Smooth muscle cell (in vitro differentiated cells): ENCODE data around the gene DNMT1. TPM values are rescaled to one million over a fixed set of nuclear protein-coding genes. Genes with fewer than 3 reads are reported as not detected.

Source experiments
- DNase-seq: peaks from one replicate; lab custom pipeline; 2025; ENCODE audit not compliant: unreplicated experiment; lab: John Stamatoyannopoulos, UW
- H2AFZ ChIP-seq: fragments of 200-600 bp; sonication (generic); 2 replicates; pipeline ENCODE4 v1.6.0; 2016; ENCODE audit warnings: antibody characterized with exemption, low read depth, mild to moderate bottlenecking
- H3F3A ChIP-seq: fragments of 200-600 bp; sonication (generic); 2 replicates; pipeline ENCODE4 v1.6.0; 2017; ENCODE audit warnings: antibody characterized with exemption, low read depth
- H3K27ac ChIP-seq: fragments of 200-600 bp; sonication (generic); 2 replicates; pipeline ENCODE4 v1.5.1; 2016; ENCODE audit warnings: low read depth, mild to moderate bottlenecking
- H3K27me3 ChIP-seq: fragments of 200-600 bp; sonication (generic); 2 replicates; pipeline ENCODE4 v1.6.1; 2016; ENCODE audit warnings: low read depth, mild to moderate bottlenecking
- H3K36me3 ChIP-seq: fragments of 200-600 bp; sonication (generic); 2 replicates; pipeline ENCODE4 v1.5.1; 2016; ENCODE audit warnings: low read depth
- H3K4me1 ChIP-seq: fragments of 200-600 bp; sonication (generic); 2 replicates; pipeline ENCODE4 v1.5.1; 2016; ENCODE audit warnings: low read depth
- H3K4me2 ChIP-seq: fragments of 200-600 bp; sonication (generic); 2 replicates; pipeline ENCODE4 v1.6.0; 2016; ENCODE audit warnings: mild to moderate bottlenecking
- H3K4me3 ChIP-seq: fragments of 200-600 bp; sonication (generic); 2 replicates; pipeline ENCODE4 v1.5.1; 2016; ENCODE audit warnings: mild to moderate bottlenecking
- H3K79me2 ChIP-seq: fragments of 200-600 bp; sonication (generic); 2 replicates; pipeline ENCODE4 v1.6.0; 2016; ENCODE audit warnings: low read depth, mild to moderate bottlenecking
- H3K9ac ChIP-seq: fragments of 200-600 bp; sonication (generic); 2 replicates; pipeline ENCODE4 v1.6.0; 2016; ENCODE audit warnings: low read depth
- H3K9me3 ChIP-seq: fragments of 200-600 bp; sonication (generic); replicated peaks from 2 replicates; pipeline ENCODE4 v1.5.1; 2016; ENCODE audit warnings: low read depth
- H4K20me1 ChIP-seq: fragments of 200-600 bp; sonication (generic); 2 replicates; pipeline ENCODE4 v1.6.0; 2016; ENCODE audit warnings: low read depth
- WGBS: methylation state at CpG from one replicate; pipeline ENCODE4 v1.1.7; 2016; ENCODE audit warnings: low lambda C conversion rate; 5-methylcytosine and 5-hydroxymethylcytosine counted together
- polyA plus RNA-seq: library from polyadenylated mRNA; unstranded; fragments of >200 nt; fragmentation: Nextera tagmentation; extraction: Ambion mirVana; gene quantifications from 2 replicates; pipeline ENCODE4 v1.2.1, GENCODE V29; 2016
- total RNA-seq: library from RNA; depleted of rRNA; stranded (reverse); fragments of >200 nt; gene quantifications from 2 replicates; pipeline ENCODE4 v1.2.3, GENCODE V29; 2014
- TF ChIP-seq, protein P1 (sequence below): fragments of 200-600 bp; sonication (generic); IDR thresholded peaks from 2 replicates; pipeline ENCODE4 v1.5.1; 2017; ENCODE audit warnings: borderline replicate concordance, mild to moderate bottlenecking, antibody characterized with exemption; ENCODE audit not compliant: insufficient read depth, poor library complexity, severe bottlenecking

DNMT1 gene
- total and polyA plus RNA-seq, 2 experiments from 2014 or later, result 39.5 to 56.7 TPM

DNA sequence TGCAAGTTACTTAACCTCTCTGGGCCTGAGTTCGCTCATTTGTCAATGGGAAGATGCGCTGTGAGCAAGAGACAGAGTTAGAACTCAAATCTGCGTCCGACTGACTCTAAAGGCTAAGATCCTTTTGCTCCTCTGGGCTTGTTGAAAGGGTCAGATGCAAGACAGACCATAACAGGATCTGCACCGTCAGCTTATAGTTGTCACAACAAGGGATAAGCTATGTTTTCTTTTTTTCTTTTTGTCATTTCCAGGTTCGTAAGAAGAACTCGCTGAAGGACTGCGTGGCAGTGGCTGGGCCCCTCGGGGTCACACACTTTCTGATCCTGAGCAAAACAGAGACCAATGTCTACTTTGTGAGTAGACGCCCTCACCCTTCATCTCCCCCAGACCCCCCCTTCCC is 87.5 kb downstream of the DNMT1 start:
- peak overlapping the region; percentile 60 for H3K4me3 ChIP-seq
- no peaks in the 10 kb centered on the region for H3K27me3 ChIP-seq
- peak overlapping the region; percentile 94 for H3K4me2 ChIP-seq
- peak overlapping the region; percentile 85 for H3K9ac ChIP-seq
- H3K79me2 ChIP-seq, result peaks cover 22% of the 10 kb centered on the region
- WGBS, result 84% methylated on average over 10 of the region's 10 CpGs
- no peaks in the 10 kb centered on the region for H3K9me3 ChIP-seq
- TF ChIP-seq, protein P1, sequence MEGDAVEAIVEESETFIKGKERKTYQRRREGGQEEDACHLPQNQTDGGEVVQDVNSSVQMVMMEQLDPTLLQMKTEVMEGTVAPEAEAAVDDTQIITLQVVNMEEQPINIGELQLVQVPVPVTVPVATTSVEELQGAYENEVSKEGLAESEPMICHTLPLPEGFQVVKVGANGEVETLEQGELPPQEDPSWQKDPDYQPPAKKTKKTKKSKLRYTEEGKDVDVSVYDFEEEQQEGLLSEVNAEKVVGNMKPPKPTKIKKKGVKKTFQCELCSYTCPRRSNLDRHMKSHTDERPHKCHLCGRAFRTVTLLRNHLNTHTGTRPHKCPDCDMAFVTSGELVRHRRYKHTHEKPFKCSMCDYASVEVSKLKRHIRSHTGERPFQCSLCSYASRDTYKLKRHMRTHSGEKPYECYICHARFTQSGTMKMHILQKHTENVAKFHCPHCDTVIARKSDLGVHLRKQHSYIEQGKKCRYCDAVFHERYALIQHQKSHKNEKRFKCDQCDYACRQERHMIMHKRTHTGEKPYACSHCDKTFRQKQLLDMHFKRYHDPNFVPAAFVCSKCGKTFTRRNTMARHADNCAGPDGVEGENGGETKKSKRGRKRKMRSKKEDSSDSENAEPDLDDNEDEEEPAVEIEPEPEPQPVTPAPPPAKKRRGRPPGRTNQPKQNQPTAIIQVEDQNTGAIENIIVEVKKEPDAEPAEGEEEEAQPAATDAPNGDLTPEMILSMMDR, result no peak
- H3K4me1 ChIP-seq, result peaks cover 10% of the 10 kb centered on the region
- no peaks in the 10 kb centered on the region for H4K20me1 ChIP-seq
- no peaks in the 10 kb centered on the region for H3K36me3 ChIP-seq
- DNase-seq, result no peak
- peak overlapping the region; percentile 82 for H3K27ac ChIP-seq
- H2AFZ ChIP-seq, result no peak overlapping the region
- peaks cover 4% of the 10 kb centered on the region for H3F3A ChIP-seq

DNA sequence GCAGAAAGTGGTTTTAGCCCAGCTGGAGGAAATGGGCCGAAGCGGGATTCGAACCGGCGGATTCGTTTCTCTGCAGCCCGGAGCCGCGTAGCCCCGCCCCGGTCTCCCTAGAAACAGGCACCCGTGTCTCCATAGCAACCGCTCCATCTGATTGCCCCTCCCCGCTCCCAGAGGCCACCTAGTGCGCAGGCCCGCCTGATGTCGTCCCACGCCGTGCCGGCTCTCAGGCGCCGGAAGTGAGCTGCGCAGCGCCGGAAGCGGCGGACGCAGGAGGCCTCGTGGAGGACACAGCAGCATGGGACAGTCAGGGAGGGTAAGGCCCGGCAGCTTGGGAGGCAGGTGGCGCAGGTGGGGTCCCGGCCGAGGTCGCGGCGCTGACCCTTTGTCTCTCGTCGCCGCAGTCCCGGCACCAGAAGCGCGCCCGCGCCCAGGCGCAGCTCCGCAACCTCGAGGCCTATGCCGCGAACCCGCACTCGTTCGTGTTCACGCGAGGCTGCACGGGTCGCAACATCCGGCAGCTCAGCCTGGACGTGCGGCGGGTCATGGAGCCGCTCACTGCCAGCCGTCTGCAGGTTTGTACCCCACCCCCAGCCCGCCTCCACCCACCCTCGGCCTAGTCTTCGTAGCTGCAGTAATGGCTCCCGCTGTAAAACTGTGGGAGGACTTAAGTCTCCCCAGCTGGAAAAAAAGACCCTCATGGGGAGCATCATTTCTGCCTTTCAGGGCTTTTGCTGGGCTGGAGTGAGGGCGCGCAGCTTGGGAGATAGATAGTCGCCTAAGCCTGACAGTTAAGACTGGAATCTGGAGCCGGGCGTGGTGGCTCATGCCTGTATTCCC is 88.4 kb downstream of the DNMT1 start, which contains the start of gene PPAN:
Gene PPAN, plus strand, starts transcription at position 263 of the 837 bp plus-strand sequence. Its CDS starts 33 bp downstream, at position 296.
- Histone ChIP-seq H3K27ac (peak within 1 kb of the TSS; percentile 82), H3K9me3 (no peaks in the 10 kb centered on the region), H4K20me1 (no peaks in the 10 kb centered on the region), H3K27me3 (no peaks in the 10 kb centered on the region), H3K36me3 (no peaks in the 10 kb centered on the region), H3K4me2 (peak within 1 kb of the TSS; percentile 94), H3K4me3 (peak within 1 kb of the TSS; percentile 60), H3F3A (no peaks in the 10 kb centered on the region), H2AFZ (no peak within 1 kb of the TSS), H3K9ac (peak within 1 kb of the TSS; percentile 85), H3K79me2 (peaks cover 22% of the 10 kb centered on the region), H3K4me1 (peaks cover 10% of the 10 kb centered on the region)
- 1% methylated on average over 66 of the region's 71 CpGs for WGBS
- DNase-seq, result peak; percentile 79
- TF ChIP-seq, protein P1, result no peak

DNA sequence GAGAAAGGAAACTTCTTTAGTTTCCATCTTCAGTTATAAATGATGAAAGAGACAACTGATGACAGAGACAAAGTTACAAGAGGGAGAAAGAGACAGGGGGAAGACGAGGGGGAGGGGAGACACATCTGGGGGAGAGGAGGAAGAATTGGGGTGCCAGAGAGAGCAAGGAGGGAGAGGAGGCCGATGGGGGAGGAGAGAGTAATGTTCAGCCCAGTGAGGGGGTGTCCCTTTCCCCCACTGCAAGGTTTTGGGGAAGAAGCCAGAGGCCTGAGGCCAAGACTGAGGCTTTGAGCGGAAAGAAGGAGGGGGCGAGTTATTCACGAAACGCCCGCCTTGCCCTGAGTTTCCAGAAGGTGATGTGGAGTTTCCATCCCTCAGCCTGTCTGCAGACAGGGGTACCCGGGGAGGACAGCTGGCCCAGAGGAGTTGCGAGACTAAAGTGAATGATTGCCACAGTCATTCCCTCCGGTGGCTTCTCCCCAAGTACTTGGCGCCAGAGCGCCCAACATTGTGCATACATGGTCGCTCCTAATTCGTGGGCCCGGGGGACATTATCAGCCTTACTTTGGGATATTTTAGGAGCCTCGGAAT is 89.1 kb downstream of the DNMT1 start:
- Histone ChIP-seq H3K27me3 (no peaks in the 10 kb centered on the region), H3K79me2 (peaks cover 22% of the 10 kb centered on the region), H3K9me3 (no peaks in the 10 kb centered on the region), H4K20me1 (no peaks in the 10 kb centered on the region), H2AFZ (no peak overlapping the region), H3F3A (no peaks in the 10 kb centered on the region), H3K4me1 (peaks cover 10% of the 10 kb centered on the region), H3K4me2 (peak overlapping the region; percentile 56), H3K4me3 (peak overlapping the region; percentile 22), H3K9ac (no peak overlapping the region), H3K36me3 (no peaks in the 10 kb centered on the region), H3K27ac (peak overlapping the region; percentile 82)
- 59% methylated on average over 15 of the region's 16 CpGs for WGBS
- no peak for DNase-seq
- TF ChIP-seq, protein P1, result no peak
